GM18907 (cell line): ENCODE results near the gene SPATA6L.

ENCODE experiments used
- ATAC-seq: cut with Tn5 transposase; IDR thresholded peaks from one replicate; pipeline ENCODE4 v1.9.1; 2021; ENCODE audit warnings: mild to moderate bottlenecking, moderate library complexity; ENCODE audit not compliant: unreplicated experiment

The SPATA6L gene

GRCh38 chr9:4590430-4591122 lies 75.7 kb downstream of the SPATA6L start:
- no peak for ATAC-seq

DNA sequence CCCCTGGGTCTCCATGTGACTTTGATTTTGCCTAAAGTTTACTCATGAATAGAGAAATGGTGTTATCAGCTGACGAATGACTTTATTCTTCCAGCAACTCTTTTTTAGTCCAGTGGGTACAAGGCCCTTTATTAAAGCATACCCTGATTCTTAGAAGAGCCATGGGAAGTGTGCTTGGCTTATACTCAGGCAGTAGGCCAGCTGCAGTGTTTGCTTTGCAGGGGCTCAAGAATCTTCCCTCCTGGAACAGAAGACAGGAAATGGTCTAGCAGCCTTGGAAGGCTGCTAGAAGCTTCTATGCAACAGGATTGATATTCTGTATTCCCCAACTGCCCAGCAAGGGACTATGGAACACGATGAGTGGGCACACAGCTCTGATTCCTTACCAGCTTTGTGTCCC lies 77.6 kb downstream of the SPATA6L start:
- ATAC-seq, result no peak

DNA sequence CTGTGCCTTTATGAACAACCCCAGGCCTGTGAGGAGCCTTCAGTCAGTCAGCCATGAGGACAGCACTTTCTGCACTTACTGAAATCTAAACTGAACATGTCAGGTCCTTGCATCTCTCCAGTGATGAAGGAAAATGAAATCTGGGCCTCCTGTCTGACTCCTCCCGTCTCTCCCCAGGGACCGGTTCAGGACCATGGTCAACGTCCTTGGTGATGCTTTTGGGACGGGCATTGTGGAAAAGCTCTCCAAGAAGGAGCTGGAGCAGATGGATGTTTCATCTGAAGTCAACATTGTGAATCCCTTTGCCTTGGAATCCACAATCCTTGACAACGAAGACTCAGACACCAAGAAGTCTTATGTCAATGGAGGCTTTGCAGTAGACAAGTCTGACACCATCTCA lies 81.1 kb downstream of the SPATA6L start:
- ATAC-seq, result no peak

DNA sequence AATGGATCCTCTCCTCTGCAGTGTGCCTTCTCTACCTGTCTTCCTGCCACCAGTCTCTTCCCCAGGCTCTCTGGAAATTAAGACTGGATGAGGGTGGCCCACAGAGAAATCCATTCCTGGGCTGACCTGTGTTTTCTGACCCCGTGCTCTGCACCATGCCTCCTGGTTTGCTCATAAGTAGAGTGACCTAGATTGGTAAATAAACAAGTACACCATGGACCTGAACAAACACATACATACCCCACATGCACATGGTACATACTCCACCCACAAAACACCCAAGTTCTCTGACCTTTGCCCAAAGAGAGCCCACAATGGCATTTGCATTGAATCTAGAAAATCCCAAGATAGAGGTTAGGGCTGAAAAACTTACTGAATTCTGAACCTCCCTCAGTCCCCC lies 81.6 kb downstream of the SPATA6L start:
- ATAC-seq, result no peak

DNA sequence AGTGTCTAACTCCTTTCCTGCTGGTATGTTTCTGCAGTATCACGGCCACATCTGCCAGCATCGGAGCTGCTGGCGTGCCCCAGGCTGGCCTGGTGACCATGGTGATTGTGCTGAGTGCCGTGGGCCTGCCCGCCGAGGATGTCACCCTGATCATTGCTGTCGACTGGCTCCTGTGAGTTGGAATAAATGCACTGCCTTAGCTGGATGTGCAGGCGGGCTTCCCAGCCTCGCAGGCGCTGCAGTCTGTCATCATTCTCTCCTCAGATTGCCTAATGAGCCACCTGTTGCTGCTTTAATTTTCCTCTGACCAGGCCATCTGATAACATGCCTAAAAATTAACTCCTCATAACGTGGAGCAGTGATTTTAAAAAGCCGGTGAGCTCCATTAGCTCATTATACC lies 83.3 kb downstream of the SPATA6L start:
- no peak for ATAC-seq

DNA sequence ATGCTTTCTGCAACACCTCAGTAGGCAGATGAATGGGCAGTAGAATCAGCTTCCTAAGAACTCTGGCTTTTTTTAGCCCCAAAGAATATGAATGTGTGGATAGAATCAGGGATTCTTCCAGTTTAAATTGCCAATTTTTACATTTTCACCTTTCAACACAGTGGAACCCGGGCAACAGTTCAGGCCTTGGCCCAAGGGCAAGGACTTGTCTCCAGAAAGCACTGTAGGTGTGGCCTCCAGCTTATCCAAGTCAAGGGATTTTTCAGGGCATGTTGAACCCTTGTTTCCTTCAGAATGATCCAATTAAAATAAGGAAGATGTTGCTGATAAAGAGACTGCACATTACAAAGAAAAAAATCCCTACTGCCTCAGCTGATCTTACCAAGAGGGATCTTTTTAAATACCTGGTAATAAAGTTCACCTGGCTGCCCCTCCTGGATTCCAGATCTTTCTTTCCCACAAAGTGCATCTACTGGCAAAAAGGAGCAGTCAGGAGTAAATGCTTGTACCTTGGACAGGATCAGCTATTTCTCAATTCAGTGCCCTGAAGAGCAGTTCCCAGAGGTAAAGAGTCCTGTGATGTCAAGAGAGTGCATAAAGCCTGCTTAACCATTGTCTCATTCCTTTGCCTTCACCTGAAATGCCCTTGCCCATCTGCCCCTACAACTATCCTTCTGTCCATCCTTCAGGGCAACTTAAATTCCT lies 84.3 kb downstream of the SPATA6L start:
- ATAC-seq, result no peak

DNA sequence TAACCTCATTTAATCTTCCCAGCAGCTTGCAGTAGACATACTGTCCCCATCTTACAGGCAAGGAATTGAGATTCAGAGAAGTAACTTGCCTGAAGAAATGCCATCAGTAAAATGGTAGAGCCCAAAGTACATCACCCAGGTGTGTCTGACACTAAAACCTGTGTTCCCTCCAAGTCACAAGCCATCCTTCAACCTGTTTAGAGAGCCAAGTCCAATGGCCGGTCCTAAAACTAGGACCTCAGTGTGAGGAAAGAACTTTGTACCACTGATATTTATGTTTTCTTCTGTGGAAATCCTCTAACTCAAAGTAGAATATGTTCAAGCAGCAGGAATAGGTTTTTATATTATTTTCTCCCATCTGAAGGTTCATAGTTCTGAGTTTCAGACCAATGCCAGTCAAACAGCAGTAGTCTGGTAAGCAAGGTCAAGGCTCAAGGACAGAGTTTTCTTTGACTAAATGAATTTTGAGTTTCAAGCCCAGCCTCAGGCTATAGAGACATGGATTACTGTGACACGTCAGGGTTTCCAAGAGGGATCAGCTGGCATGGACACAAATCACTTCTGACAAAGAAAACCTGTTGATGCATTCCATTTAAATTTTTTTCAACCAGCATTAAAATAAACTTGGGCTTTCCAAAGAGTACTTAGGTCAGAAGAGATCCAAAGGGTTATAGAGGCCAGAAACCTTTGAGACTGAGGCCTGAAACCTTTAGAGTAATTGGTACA lies 85.1 kb downstream of the SPATA6L start:
- no peak for ATAC-seq

- no peak for ATAC-seq
Observed at GRCh38 chr9:4579001-4579400, 87.3 kb downstream of the SPATA6L start.

DNA sequence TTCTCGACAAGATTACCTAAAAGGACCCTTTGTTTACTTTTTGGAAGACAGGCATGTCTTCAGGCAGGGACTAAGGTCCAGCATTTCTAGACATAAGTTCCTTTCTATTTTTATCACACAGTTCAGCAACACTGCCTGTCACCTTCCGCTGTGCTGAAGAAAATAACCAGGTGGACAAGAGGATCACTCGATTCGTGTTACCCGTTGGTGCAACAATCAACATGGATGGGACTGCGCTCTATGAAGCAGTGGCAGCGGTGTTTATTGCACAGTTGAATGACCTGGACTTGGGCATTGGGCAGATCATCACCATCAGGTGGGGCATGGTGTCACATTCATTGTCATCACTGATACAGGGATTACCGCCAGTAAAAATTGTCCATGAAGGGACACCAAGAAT lies 89.8 kb downstream of the SPATA6L start:
- no peak for ATAC-seq

DNA sequence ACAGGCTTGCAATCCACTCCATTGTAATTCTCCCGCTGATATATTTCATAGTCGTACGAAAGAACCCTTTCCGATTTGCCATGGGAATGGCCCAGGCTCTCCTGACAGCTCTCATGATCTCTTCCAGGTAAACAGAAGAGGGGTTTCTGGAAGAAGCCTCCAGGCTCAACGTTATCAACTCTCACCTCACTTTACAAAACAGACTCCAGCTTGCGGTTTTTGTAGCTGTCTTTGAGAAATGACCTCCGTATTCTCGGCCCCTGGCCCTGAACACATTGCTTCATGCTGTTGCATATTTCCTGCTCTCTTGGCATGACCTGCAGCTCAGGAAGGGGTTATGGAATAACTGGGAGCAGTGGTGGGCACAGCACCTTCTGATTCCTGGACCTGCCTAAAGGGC lies 90.3 kb downstream of the SPATA6L start:
- ATAC-seq, result no peak

GRCh38 chr9:4574657-4575243 lies 91.5 kb downstream of the SPATA6L start:
- peak; percentile 50 for ATAC-seq

- ATAC-seq, result no peak
Observed at GRCh38 chr9:4573634-4574389, 92.5 kb downstream of the SPATA6L start.

DNA sequence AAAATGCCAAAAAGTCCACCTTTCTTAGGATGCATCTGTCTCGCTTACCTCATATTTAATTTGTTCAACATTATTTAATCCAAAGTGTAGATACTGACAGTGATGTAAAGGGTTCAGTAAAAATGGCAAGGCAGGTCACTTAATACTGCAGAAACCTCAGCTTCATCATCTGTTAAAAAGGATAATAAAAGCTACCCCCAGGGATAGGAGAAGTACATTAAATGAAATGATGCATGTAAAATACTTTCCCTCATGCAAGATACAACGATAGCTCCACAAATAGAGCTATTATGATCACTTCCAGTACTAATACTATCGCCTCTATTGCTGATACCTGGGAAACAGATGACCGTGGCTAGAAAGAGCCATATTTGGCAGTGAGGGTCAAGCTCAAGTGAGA lies 93.1 kb downstream of the SPATA6L start:
- ATAC-seq, result no peak

DNA sequence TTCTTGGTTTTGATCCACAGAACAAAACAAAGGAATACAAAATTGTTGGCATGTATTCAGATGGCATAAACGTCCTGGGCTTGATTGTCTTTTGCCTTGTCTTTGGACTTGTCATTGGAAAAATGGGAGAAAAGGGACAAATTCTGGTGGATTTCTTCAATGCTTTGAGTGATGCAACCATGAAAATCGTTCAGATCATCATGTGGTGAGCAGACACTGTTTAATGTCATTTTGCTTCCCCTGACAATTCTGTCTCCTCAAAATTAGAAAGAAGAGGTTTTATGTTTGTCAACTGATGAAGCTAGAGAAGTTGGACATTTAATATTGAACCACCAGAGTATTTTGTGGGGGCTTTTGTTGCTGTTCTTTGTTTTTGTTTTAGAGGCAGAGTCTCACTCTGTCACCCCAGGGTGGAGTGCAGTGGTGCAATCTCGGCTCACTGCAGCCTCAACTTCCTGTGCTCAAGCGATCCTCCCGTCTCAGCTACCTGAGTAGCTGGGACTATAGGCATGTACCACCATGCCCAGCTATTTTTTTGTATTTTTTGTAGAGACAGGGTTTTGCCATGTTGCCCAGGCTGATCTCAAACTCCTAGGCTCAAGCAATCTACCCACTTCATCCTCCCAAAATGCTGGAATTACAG lies 94.0 kb downstream of the SPATA6L start:
- ATAC-seq, result no peak

GRCh38 chr9:4569101-4569500 lies 97.2 kb downstream of the SPATA6L start:
- no peak for ATAC-seq

GRCh38 chr9:4567601-4568000 lies 98.7 kb downstream of the SPATA6L start:
- no peak for ATAC-seq

DNA sequence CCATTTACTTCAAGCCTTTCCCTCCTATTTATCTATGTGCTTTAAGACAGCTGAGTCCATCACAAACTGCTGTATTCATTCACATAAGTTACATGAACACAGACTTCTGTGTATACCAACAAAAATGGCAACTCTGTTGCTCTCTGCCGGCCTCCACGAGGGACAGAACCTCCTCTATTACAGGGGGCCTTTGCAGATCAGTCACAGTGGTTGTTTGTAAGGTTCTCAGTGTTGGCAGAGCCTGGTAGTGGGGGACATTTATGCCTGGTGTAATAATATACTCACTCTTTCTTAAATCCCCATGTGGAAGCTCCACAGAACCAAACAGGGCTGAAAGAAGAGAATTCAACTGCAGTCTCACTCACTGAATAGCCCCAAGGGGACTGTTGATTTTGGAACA lies 99.5 kb downstream of the SPATA6L start:
- ATAC-seq, result no peak

GRCh38 chr9:4563105-4563504 lies 103.2 kb downstream of the SPATA6L start:
- no peak for ATAC-seq

DNA sequence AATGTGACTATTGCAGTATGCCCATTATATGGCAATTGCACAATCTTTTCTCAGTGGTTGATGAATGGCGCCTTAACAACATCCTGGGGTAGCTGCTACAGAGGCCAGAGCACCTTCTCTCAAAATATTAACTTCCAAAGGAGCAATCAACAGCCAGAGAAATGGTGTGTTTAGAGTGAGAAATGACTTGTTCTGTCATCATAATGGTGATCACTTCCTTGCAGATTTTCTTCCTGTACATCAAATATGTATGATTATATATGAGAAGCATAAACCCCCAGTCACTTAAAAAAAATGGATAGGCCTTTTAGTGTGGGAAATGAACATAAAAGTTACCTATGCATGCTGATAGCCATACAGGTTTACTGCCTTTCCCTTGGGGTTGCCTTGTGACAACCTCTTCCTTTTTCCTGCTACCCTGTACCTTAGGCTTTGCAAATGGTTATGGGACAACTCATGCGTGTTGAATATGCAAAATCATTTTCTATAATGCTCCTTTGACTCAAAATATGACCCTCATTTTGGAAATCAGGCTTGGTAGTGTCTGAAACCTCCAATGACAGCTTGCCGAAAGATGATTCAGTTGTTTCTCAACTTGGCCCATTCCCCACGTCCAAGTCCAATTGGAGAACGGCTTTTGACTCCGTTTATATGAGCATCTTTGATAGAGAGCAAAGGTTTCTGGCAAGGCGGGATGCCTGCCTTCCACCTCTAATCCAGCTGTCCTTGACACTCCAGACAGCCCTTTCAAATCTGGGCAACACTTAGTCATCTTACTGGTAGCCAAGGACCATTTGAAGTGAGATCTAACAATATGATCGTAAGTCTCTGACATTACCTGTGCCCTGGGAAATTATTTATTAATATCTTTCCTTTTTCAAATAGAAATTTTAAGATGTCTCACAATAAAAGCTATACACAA lies 106.8 kb downstream of the SPATA6L start:
- ATAC-seq, result peak; percentile 84
